ENCODE results near the gene CPA3. TPM values are rescaled to one million over a fixed set of nuclear protein-coding genes. Genes with fewer than 3 reads are reported as not detected.

CPA3 gene
- total and polyA plus RNA-seq, 2 donors (not counting 1 experiment from before 2014, with no cell fraction given): 0.17 TPM; not detected in 1

DNA sequence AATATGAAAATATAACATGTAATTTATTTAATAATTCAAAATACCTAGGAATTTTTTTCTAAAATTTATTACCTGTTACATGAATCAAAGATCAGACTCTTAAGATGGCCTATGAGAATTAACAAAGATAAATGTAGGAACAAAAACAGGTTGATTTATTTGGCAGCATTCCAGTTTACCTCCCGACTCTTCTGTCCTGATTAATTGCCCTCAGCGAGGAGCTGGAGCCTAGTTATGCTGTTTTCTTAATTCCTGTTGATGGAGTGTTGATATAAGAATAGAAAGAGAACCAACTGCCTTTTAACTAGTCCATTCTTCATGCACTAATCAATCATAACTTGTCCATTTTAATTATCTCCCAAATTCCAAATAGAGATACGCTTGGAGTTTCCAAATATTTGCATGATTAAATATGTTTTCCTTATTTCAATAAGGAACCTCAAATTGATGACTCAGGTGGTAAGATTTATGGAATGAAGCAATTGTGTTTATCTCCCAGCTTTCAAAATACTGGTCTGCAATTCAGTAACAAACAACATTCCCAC lies 48.0 kb upstream of the CPA3 start:
- H3K27me3 ChIP-seq (ENCODE audit: control insufficient read depth, insufficient read depth, low read length): no peaks in the 10 kb centered on the region
- H3K4me2 ChIP-seq (ENCODE audit: extremely low read depth, insufficient read depth, low read length): no peak overlapping the region
- no peak overlapping the region for H2AFZ ChIP-seq (ENCODE audit: low read length)
- DNase-seq (ENCODE audit: low read depth in 2 of 2): no peak
- H3K27ac ChIP-seq (ENCODE audit: insufficient read depth, low read length): no peak overlapping the region
- H3K4me3 ChIP-seq (replicated peaks in 1 of 4; ENCODE audit: control extremely low read depth in 1 of 4, insufficient read depth in 1 of 4, low read depth in 3 of 4, low read length in 4 of 4): no peak overlapping the region
- H3K36me3 ChIP-seq (ENCODE audit: control insufficient read depth, insufficient read depth, low read length): no peaks in the 10 kb centered on the region
- H3K9ac ChIP-seq (ENCODE audit: insufficient read depth, low read length): no peak overlapping the region
- H4K20me1 ChIP-seq (ENCODE audit: control insufficient read depth, extremely low read depth, insufficient read depth, low read length): no peaks in the 10 kb centered on the region
- no peaks in the 10 kb centered on the region for H3K9me3 ChIP-seq (ENCODE audit: control insufficient read depth, insufficient read depth, low read depth, low read length)
- no peaks in the 10 kb centered on the region for H3K4me1 ChIP-seq (ENCODE audit: control insufficient read depth, extremely low read depth, insufficient read depth, low read length)
- TF ChIP-seq EZH2 (IDR thresholded peaks at IDR 0.05; ENCODE audit: low read length, missing control alignments): no peak
- TF ChIP-seq, protein P1, sequence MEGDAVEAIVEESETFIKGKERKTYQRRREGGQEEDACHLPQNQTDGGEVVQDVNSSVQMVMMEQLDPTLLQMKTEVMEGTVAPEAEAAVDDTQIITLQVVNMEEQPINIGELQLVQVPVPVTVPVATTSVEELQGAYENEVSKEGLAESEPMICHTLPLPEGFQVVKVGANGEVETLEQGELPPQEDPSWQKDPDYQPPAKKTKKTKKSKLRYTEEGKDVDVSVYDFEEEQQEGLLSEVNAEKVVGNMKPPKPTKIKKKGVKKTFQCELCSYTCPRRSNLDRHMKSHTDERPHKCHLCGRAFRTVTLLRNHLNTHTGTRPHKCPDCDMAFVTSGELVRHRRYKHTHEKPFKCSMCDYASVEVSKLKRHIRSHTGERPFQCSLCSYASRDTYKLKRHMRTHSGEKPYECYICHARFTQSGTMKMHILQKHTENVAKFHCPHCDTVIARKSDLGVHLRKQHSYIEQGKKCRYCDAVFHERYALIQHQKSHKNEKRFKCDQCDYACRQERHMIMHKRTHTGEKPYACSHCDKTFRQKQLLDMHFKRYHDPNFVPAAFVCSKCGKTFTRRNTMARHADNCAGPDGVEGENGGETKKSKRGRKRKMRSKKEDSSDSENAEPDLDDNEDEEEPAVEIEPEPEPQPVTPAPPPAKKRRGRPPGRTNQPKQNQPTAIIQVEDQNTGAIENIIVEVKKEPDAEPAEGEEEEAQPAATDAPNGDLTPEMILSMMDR (conservative IDR thresholded peaks at IDR 0.05 in 1 of 2, IDR thresholded peaks at IDR 0.05 in 1 of 2; ENCODE audit: low read depth in 1 of 2, low read length in 2 of 2): no peak
- H3K79me2 ChIP-seq (ENCODE audit: control insufficient read depth, insufficient read depth, low read length): no peaks in the 10 kb centered on the region

DNA sequence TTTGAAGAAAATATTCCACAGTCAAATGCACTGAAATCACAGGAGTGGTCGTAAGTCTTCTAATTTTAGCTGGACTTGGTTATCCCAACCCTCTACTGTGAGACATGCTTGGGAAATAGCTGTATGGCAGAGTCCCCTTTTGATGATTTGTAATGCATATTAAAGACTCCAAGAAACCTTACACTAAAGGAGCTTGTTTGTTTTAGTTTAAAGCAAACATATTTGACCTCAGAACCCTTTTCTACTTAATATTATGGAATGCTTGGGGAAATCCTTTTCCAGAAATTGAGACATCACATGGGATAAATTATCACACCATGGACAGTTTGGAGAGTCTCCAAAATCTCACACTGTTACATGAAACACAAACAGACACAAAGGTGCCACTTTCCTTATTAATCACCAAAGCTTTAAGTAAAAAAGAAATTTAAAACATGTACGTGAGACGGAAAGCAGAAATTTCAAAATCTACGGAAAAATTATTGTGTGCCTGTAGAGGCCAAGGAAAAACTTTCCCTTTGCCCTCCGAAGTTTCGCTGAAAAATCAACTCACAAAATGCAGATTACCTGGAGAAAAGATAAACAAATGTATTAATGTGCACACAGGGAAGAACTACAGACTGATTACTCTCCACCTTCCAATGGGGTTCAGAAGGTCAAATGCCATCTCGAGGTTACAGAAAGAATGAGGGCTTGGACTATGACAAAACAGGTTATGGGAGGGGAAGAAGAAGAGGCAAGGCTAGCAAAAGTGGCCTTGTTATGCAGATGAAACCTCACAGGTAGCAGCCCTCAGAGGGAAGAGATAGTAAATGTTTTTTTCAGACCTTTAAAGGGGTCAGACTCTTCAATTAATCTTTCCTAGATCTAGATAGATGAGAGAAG lies 44.5 kb upstream of the CPA3 start:
- Histone ChIP-seq H2AFZ (ENCODE audit: low read length) (no peak overlapping the region), H3K4me3 (replicated peaks in 1 of 4; ENCODE audit: control extremely low read depth in 1 of 4, insufficient read depth in 1 of 4, low read depth in 3 of 4, low read length in 4 of 4) (no peak overlapping the region), H3K79me2 (ENCODE audit: control insufficient read depth, insufficient read depth, low read length) (no peaks in the 10 kb centered on the region), H3K36me3 (ENCODE audit: control insufficient read depth, insufficient read depth, low read length) (no peaks in the 10 kb centered on the region), H3K9ac (ENCODE audit: insufficient read depth, low read length) (no peak overlapping the region), H3K4me2 (ENCODE audit: extremely low read depth, insufficient read depth, low read length) (no peak overlapping the region), H4K20me1 (ENCODE audit: control insufficient read depth, extremely low read depth, insufficient read depth, low read length) (no peaks in the 10 kb centered on the region), H3K4me1 (ENCODE audit: control insufficient read depth, extremely low read depth, insufficient read depth, low read length) (no peaks in the 10 kb centered on the region), H3K27me3 (ENCODE audit: control insufficient read depth, insufficient read depth, low read length) (no peaks in the 10 kb centered on the region), H3K27ac (ENCODE audit: insufficient read depth, low read length) (no peak overlapping the region), H3K9me3 (ENCODE audit: control insufficient read depth, insufficient read depth, low read depth, low read length) (no peaks in the 10 kb centered on the region)
- peak in 1 of 2 donors; percentile 51 for DNase-seq (ENCODE audit: low read depth in 2 of 2)
- TF ChIP-seq EZH2 (IDR thresholded peaks at IDR 0.05; ENCODE audit: low read length, missing control alignments): no peak
- TF ChIP-seq, protein P1 (conservative IDR thresholded peaks at IDR 0.05 in 1 of 2, IDR thresholded peaks at IDR 0.05 in 1 of 2; ENCODE audit: low read depth in 1 of 2, low read length in 2 of 2): no peak

DNA sequence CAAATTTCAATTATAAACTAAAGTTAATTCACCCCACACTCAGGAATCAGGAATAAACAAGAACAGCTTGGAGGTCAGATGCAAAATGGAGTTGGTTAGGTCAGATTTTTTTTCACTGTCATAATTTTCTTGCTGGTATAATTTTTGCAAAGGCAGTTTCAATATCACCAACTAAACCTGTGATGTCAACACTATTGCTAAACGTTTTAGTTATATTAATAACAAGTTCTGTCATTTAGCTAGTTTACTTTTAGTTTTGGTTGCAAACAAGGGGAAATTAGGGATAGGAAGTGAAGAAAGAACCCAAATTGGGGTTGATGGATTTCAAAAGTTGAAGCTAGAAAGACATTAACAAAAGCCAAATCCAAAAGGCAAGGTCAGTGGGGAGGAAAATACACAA lies 42.1 kb upstream of the CPA3 start:
- DNase-seq (ENCODE audit: low read depth in 2 of 2): no peak

More for the DNA sequence above, 42.1 kb upstream of the CPA3 start:
- H3K4me3 ChIP-seq (replicated peaks in 1 of 4; ENCODE audit: control extremely low read depth in 1 of 4, insufficient read depth in 1 of 4, low read depth in 3 of 4, low read length in 4 of 4): no peak overlapping the region
- no peak overlapping the region for H3K27ac ChIP-seq (ENCODE audit: insufficient read depth, low read length)
- H3K27me3 ChIP-seq (ENCODE audit: control insufficient read depth, insufficient read depth, low read length): no peaks in the 10 kb centered on the region
- no peaks in the 10 kb centered on the region for H3K4me1 ChIP-seq (ENCODE audit: control insufficient read depth, extremely low read depth, insufficient read depth, low read length)
- H3K4me2 ChIP-seq (ENCODE audit: extremely low read depth, insufficient read depth, low read length): no peak overlapping the region
- H4K20me1 ChIP-seq (ENCODE audit: control insufficient read depth, extremely low read depth, insufficient read depth, low read length): no peaks in the 10 kb centered on the region
- H2AFZ ChIP-seq (ENCODE audit: low read length): no peak overlapping the region
- no peaks in the 10 kb centered on the region for H3K9me3 ChIP-seq (ENCODE audit: control insufficient read depth, insufficient read depth, low read depth, low read length)
- TF ChIP-seq, protein P1 (conservative IDR thresholded peaks at IDR 0.05 in 1 of 2, IDR thresholded peaks at IDR 0.05 in 1 of 2; ENCODE audit: low read depth in 1 of 2, low read length in 2 of 2): no peak
- no peak for TF ChIP-seq EZH2 (IDR thresholded peaks at IDR 0.05; ENCODE audit: low read length, missing control alignments)
- H3K9ac ChIP-seq (ENCODE audit: insufficient read depth, low read length): no peak overlapping the region
- no peaks in the 10 kb centered on the region for H3K79me2 ChIP-seq (ENCODE audit: control insufficient read depth, insufficient read depth, low read length)
- no peaks in the 10 kb centered on the region for H3K36me3 ChIP-seq (ENCODE audit: control insufficient read depth, insufficient read depth, low read length)
